Esophagus squamous epithelium (tissue), 4 donors: ENCODE measurements around the gene RCOR1.

Experiments used
- CTCF ChIP-seq, 6 experiments: fragments of 450-650 bp in 4 of 6; fragments of 200-600 bp in 2 of 6; sonication (generic) in 2 of 6; IDR thresholded peaks; one replicate each; pipeline ENCODE4 v1.5.1; 2016 to 2019; ENCODE audit warnings: antibody characterized with exemption in 6 of 6, mild to moderate bottlenecking in 4 of 6, moderate library complexity in 4 of 6
- POLR2A ChIP-seq, 4 donors: fragments of 450-650 bp; IDR thresholded peaks; one replicate each; pipeline ENCODE4 v1.6.1; 2017; ENCODE audit warnings: antibody characterized with exemption in 4 of 4, mild to moderate bottlenecking in 4 of 4, moderate library complexity in 3 of 4

GRCh38 chr14:102620413-102620812 is 28.0 kb downstream of the RCOR1 start:
- TF ChIP-seq POLR2A (IDR thresholded peaks at IDR 0.05) (no peak), CTCF (IDR thresholded peaks at IDR 0.05) (no peak)
